ENCODE measurements around the gene MPP7.

Gene MPP7

DNA sequence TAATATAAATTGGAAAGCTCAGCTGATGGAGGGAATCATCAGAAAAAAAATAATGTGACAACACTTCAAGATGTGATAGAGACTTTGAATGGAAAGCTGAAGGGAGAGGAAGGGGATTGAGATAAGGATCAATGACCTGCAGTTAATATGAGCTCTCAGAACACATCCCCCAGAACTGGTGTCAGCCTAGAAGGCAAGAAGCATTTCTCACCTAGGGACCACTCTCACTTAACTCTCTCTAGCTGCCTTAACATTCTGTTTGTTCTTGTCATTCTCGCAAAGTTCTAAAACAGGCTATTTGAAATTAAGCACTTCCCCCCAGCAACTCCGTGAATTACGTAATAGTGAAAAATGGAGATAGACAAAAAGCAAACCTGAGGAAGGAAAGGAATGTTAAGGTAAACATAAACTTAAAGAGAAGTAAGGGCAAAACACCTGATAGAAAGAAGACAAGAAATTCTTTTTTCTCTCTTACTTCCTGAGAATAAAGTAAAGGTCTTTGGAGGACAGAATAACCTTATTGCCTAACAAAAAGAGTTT is 1.2 kb upstream of the MPP7 start:
- no peak for DNase-seq

DNA sequence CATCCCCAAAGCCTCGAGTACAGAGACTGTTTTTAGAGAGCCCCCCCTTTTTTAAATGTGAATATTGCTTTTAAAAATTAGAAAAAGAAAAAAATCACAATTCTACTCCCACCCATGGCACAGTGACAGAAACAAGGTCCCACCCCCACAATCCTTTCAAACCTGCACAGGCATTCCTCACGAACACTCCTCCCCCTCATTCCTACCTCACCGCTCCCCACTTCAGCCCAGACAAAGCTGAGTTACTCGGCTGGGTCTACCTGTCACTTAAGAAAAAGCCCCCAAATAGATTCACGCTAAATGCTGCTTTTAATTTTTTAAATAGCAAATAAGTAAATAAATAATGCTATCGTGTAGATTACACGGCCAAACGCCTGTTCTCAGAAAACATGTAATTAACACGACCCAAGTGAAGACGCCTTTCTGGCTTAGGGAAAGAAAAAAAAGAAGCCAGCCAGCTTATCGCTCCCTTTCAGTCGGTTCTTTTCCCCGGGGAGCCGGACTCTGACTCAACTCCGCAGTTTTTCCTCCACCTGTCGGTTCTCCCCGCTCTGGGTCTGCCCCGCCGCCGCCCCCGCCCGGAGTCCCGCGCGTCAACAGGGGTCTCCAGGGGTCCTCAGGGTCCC is 739 bp downstream of the MPP7 start:
- peak; percentile 53 for DNase-seq

DNA sequence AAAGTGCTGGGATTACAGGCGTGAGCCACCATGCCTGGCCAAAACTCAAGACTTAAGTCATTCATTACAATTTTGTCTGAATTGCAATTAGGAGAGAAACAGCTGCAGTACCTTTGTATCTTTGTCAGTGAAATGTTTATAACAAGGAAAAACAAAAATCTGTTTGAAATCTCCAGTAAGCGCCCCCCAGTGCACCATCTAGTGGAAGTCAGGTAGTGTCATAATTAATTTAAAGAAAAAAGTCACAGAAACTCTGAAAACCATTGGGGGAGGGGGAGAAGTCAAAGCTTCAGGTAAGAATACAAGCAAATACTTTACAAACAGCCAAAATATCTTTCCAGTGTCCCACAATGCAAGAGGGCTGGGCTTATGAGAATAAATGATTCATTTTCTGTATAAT is 2.8 kb downstream of the MPP7 start:
- no peak for DNase-seq

- DNase-seq = no peak
Measured at GRCh38 chr10:28298951-28299350, 3.9 kb downstream of the MPP7 start.

GRCh38 chr10:28296023-28296422 is 6.8 kb downstream of the MPP7 start:
- DNase-seq = no peak

GRCh38 chr10:28295336-28295735 is 7.5 kb downstream of the MPP7 start:
- no peak for DNase-seq

DNA sequence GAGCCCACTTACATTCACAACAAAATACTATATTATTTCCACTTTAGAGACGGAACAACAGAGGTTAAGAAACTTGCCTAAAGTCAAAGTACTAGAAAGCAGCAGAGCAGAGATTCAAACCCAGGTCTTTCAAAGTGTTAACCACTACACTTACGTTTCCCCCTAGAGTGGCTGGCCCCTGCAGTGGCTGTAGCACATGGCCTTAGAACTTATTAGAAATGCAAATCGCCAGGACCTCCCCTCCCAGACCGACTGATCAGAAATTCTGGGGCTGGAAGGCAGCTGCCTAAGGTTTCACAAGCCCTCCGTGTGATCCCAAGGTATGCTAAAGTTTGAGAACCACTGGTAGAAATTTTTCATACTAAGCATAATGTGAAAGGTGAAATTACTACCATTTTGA is 8.1 kb downstream of the MPP7 start:
- no peak for DNase-seq

DNA sequence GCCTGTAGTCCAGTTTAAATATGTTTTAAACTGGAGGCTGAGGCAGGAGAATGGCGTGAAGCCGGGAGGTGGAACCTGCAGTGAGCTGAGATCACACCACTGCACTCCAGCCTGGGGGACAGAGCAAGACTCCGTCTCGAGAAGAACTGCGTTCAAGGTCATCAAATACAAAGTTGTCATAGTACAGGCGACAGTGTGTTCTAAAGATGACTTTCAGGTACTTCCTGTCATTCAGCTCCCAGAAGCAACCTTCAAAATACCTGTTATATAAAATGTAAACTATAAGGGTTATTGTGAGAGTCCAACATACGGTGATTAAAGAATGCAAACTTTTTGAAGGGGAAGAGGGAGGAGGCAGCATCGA is 8.7 kb downstream of the MPP7 start:
- DNase-seq = no peak

GRCh38 chr10:28293236-28294168 is 9.4 kb downstream of the MPP7 start:
- DNase-seq = no peak

- no peak for DNase-seq
Measured at GRCh38 chr10:28291881-28292297, 11.0 kb downstream of the MPP7 start.

- no peak for DNase-seq
Measured at GRCh38 chr10:28285816-28286215, 17.0 kb downstream of the MPP7 start.

GRCh38 chr10:28284126-28284525 is 18.7 kb downstream of the MPP7 start:
- DNase-seq = no peak

DNA sequence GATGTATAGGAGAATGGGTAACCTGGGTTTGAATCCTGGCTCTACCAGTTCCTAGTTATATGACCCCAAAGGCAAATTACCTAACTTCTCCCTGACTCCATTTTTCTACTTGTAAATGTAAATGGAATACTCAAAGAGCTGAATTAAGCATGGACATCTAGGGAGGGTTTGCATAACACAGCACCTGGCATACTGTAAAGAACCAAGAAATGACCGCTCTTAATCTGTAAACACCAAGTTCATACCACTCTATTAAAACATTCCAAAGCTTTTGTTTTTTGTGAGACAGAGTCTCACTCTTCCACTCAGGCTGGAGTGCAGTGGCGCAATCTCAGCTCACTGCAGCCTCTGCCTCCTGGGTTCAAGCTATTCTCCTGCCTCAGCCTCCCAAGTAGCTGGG is 19.6 kb downstream of the MPP7 start:
- no peak for DNase-seq

GRCh38 chr10:28282336-28282735 is 20.5 kb downstream of the MPP7 start:
- no peak for DNase-seq

GRCh38 chr10:28281726-28282315 is 21.0 kb downstream of the MPP7 start:
- DNase-seq = no peak

DNA sequence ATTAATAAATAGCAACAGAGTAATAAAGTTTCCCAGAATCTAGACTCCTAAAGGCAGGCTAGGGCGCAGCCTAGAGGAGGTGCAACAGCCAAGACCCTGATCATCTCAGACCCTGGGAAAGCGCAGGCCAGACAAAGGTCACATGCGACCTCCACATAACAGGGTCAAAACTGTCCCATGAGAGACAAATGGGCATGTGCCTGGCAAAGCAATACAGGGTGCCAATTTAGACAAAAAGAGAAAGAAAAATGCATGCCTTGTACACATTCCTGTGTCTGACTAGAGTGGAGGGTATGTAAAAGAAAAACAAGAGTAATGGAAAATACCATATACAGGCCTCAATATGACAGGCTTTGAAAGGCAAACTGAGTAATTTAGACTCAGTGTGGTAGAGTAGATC is 22.2 kb downstream of the MPP7 start:
- DNase-seq = no peak

DNA sequence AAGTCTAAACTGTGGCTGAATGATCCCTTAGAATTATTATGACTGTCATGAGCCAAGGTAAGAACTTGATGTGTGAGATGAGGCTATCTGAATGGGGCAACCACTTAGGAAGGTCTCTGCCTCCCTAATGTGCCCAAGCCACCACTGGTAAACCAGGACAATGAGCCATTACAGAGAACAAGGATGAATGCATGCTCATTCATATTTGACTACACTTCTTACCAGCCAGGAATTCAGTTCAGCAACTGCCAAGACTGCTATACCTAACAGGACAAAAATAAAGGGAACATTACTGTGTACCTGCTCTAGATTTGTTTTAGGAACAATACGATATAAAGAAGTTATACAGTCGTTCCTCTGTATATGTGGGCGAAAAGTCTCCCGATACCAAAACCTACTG is 23.0 kb downstream of the MPP7 start:
- no peak for DNase-seq

DNA sequence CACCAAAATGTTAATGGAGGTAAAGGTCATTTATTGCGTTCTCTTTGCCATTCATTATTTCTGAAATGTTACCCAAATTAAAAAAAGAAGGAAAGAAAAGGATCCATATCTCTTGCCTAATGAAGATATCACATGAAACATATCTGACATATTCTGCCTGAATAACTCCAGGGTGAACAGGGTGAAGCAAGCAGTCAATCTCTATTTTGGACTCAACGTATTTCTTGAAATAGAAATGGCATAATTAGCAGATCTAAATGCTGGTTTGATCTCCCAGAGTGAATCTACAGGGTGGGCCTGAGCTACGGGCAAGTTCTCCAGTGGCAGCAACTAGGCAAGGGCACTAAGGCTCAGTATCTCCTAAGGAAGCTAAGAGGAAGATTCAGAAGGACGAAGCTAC is 24.0 kb downstream of the MPP7 start:
- no peak for DNase-seq

- no peak for DNase-seq
Measured at GRCh38 chr10:28276384-28276783, 26.5 kb downstream of the MPP7 start.

DNA sequence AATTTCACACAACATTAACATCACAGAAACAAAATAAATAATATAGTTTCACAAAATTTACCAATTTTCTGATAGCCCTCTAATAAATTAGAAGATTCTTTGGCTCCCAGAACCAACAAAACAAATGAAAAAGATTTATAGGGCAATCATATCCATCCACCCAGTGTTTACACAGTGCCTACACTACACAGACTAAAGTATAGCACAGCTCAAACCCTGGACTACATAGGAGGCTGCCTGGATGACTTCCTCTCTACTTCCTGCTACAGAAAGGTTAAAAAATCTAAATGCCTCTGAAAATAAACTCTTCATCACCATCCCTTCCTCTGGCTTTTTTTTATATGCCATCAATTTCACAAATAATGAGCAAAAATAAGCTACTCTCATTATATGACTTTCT is 28.4 kb downstream of the MPP7 start:
- no peak for DNase-seq

GRCh38 chr10:28273343-28273742 is 29.5 kb downstream of the MPP7 start:
- no peak for DNase-seq

DNA sequence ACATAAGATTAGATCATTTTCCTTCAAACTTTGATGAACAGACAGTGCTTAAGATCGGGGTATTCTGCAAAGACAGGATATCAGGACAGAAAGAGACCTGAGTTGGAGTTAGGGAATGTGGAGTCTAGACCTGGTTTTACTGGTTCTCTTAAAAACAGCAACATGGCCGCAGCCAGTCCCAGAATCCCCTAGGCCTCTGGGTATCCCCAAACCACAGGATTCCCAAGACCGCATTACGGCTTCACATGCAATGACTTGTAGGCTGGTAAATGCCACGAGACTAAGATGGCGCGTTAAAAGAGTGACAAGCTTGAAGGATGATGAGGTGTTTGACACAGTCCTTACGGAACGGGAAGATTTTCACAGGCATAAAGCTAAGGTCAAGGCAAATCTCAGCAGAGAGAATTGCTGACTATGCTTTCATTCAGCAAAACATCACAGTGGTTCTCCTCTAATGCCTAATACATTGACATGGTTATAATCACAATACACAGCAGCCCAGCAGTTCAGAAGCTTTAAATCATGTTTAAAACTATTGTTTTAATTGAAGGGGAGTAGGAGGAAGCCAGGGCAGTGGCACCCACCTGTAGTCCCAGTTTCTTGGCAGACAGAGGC is 32.9 kb downstream of the MPP7 start:
- no peak for DNase-seq

DNA sequence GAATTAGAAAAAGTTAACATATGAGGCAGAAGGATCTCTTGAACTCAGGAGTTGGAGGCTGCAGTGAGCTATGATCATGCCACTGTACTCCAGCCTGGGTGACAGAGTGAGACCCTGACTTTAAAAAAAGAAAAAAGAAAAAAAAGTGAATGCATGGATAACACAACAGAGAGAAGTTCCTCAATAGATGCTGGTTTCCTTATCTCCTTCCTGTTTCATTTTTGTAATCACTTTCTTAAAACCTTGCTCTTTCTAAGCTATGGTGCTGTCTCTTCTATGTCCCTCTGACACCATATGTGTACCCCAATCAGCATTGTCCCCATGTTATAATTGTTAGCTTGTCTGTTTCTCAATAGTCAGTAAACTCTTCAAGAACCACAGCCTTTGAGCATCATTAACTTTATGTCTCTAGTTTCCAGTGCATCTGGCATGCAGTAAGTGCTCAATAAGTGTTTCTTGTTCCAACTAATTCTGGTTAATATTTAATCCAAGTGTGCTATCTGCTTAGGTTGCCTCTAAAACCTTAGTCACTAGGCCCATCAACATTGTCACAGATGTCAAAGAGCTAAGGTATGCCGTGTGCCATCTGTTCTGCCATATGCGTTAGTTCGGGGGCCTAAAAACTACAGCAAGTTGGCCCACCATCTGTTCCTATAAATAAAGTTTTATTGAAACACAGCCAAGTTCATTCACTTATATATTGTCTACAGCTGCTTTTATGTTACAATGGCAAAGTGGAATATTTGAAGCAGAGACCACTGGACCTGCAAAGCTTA is 36.2 kb downstream of the MPP7 start:
- DNase-seq = no peak
